Activated T-cell treated with anti-CD3 and anti-CD28 coated beads for 24 hours (primary cell): ENCODE data around the gene DLX3.
"Not testable (repeated sequence)": the region's sequence is repeated elsewhere in the genome, so short reads cannot be mapped to it uniquely, and the experiment has no call there.

Source experiments
- DNase-seq: peaks from one replicate; pipeline ENCODE4 v3.0.0-alpha.2; 2020; ENCODE audit warnings: low read depth

The DLX3 gene

DNA sequence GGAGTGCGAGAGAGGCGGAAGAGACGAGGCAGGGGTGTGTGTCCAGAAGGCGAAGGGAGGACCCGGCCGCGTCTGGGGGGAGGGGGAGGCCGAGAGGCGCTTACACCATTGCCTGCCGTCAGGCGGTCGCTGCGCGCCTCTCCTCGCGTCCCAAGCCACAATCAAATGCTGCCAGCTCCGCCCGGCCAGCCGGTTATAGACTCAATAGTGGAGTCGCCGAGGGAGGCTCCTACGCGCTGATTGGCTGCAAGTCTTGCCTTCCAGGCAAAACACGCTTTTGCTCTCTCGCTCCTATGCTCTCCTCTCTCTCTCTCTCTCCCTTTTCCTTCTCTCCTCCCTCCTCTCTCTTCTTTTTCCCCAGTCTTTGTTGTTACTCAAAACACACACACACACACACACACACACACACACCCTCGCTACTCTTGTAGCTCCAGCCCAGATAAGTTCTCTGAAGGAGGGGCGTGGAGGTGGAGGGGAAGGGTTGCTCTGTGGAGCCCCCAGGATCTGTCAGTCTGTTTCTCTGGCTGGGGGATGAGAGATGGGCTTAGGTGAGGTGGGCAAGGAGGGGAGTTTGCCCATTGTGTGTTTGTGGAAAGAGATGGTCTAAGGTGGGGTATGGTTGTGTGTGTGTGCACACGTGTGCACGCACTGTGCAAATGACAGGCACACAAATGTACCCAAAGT is at the start of gene DLX3:
DLX3 (minus strand) TSS at position 170 of the 684 bp plus-strand sequence. CDS start 226 bp downstream, outside the sequence.
- DNase-seq, result peak; percentile 13

DNA sequence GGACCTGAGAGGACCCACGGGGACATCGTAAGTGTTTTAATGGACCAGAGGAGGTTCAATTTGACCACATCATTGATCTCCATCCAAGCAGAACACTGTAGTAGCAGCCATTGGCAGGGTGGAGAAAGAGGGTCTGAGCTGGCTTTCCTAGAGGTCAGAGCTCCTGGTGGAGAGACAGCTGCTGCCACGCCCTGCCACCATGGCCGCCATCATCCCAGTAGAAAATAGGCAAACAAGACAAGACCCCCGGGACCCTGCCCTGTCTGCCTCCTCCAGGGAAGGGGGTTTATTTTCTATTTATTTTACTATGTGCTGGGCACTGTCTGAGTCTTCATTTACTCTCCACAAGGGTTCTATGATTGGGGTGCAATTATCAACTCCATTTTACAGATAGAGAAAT is 49.5 kb upstream of the DLX3 start:
- no peak for DNase-seq

DNA sequence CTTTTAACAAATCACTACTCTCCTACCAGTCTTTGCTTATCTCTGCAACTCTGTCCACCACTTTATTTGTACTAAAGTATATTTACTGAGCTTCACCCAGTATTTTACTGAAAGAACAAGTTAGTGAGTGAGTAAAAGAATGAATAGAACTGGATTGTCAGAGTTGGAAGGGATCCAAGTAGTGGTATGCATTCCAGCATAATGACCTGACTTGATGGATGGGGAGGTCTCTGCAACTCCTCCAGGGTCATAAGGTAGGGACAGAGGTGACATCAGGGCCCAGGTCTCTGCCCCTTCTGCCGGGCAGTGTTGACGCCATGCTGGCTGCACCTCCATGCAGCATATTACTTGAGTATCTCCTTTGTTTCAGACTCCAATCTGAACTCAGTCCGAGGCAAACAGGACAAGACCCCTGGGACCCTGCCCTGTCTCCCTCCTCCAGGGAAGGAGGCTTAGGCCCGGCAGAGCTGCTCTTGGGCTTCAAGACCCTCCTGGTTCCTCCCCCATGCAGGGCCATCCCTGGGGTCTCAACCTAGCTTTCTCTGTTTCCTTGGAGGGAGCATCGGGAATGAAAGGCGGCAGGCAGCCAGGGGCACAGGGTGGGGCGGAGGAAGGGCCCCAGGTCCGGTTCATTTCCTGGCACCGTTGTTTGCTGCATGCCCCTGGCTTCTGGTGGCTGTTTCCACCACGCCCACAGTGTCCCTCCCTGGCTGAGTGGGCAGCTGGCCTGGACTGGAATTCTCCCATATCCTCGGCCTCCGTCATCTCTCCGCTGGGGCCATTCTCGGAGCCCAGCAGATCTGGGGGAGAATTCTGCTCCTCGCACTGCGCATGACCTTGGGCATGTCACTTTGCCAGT is 48.5 kb upstream of the DLX3 start:
- no peak for DNase-seq

DNA sequence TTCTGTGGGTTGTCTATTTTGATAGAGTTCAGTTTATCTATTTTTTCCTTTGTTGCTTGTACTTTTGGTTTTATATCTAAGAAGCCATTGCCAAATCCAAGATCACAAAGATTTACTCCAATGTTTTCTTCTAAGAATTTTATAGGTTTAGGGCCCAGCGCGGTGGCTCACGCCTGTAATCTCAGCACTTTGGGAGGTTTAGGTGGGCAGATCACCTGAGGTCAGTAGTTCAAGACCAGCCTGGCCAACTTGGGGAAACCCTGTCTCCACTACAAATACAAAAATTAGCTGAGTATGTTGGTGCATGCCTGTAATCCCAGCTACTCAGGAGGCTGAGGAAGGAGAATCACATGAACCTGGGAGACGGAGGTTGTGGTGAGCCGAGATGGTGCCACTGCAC is 47.2 kb upstream of the DLX3 start:
- DNase-seq, result no peak

DNA sequence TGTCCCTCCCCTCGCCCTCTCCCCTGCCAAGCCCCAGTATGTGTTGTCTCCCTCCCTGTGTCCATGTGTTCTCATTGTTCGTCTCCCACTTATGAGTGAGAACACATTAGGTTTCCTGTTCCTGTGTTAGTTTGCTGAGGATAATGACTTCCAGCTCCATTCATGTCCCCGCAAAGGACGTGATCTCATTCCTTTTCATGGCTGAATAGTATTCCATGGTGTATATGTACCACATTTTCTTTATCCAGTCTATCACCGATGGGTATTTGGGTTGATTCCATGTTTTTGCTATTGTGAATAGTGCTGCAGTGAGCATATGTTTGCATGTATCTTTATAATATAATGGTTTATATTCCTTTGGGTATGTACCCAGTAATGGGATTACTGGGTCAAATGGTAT is 45.5 kb upstream of the DLX3 start:
- not testable (repeated sequence) for DNase-seq

DNA sequence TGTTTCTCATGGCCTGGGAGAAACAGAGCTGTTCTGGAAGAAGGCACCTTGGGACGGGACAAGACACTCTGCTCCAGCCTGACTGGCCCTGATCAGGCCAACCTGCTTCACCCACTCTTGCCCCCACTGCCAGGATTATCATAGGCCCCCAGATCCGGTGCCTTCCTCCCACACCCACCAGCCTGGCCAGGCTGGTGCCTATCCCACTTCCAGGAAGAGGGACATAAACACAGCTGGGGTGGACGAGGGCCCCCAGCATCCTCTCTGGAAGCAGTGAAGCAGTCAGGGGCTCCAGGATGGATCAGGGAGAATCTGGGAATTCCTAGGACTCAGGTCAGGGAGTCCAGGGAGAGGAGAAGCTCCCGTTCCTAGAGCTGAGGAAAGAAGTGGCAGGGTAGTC is 44.0 kb upstream of the DLX3 start:
- DNase-seq, result no peak

DNA sequence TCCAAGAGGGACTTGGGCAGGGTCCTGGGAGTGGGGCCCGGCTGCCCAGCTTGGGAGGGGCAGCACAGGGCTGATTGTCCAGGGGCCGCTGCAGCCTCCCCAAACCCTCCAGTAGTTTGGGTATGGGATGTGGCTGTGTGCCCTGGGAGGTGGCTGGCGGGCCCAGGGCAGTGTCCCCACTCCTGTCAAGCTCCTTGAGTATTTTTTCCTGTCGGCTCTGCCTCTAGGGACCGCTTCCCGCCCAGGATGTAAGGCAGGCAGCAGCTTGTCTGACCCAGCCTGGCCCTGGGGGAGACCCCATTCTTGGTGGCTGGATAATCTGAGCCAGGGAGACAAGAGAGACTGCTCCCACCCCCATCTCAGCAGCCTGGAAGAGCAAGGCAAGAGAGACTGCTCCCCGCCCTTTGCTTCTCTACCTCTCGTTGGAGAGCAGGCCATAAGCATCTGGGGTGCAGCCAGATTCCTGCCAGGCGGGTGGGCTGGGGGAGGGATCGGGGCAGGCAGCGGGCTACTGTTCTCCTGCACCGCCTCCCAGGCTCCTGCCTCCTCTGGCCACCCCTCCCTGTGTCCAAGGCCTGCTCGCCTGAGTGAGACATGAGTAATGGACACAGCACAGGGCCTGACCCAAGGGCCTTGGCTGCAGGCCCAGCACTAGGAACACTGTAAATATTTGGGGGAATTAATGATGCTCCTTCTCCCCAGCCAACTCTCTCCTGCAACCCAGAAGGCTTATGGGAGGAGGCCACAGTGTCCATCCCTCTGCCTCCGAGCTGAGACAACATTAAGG is 42.5 kb upstream of the DLX3 start:
- no peak for DNase-seq

DNA sequence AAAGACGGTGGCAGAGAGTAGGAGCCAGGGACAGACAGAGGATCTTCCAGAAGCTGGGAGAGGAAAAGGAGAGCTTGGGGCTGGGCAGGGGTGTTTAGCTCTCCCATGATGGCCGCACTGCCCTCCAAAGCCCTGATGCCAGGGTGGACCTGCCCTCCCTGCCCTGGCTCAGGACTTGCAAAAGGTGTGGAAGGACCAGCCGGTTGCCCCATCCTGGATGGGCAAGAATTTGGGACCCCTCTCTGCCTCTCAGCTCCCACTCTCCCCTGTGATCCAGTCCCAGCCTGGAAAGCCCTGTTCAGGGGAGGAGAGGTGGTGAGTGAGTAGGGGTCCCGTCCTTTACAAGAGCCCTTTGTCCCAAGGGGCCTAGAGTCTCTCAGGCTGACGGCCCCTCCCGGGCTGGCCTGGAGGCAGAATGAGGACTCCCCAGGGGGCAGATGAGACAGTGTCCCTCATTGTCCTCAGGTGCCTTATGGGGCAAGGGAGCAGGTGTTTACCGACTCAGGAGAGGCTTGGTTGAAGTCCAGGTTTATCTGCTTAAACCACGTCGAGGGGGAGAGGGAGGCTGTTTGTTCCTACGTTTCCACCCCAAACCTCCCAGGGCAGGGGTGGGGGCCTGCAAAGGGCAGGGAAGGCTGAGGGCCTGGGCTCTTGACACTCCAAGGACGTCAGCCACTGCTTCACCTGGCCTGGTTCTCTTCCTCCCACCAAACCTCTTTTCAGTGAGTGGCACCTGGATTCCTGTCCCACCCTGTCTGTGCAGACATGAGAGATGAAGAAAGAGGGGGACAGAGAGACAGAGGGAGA is 41.6 kb upstream of the DLX3 start:
- no peak for DNase-seq

DNA sequence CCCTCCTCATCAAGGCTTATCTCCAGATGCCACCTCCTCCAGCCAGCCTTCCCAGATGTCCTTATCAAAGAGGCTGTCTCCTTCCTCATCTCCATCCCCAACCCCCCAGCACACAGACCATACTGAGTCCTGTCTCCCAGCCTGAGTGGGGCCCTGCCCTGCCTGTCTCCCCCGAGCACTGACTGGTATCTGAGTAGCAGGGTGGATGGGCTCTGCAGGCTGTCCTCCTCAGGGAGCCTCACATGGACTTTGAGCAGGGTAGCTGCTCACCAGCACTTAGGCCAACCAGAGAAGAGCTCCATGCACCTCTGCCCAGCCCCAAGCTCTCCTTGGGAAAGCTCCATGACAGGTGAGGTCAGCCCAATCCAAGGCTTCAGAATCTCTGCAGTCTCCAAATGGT is 40.9 kb upstream of the DLX3 start:
- no peak for DNase-seq

DNA sequence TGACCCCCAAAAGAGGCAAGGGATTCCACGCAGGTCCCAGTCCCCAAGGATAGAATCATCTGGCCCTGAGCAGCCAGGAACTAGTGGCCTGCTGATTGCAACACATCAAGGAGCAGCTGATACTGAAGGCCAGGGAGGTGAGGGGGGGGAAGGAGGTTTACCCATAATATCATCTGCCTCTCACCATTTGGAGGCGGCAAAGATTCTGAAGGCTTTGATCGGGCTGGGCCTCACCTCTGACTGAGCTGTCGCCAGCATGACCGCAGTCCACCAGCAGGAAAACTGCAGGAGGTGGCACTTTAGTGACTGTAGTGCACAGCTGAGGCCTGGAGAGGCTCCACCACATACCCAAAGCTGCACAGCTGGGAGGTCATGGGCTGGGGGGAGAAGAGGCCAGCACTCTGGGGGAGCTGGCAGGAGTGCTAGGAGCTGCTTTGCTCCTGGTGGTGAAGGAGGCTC is 40.4 kb upstream of the DLX3 start:
- DNase-seq, result no peak

DNA sequence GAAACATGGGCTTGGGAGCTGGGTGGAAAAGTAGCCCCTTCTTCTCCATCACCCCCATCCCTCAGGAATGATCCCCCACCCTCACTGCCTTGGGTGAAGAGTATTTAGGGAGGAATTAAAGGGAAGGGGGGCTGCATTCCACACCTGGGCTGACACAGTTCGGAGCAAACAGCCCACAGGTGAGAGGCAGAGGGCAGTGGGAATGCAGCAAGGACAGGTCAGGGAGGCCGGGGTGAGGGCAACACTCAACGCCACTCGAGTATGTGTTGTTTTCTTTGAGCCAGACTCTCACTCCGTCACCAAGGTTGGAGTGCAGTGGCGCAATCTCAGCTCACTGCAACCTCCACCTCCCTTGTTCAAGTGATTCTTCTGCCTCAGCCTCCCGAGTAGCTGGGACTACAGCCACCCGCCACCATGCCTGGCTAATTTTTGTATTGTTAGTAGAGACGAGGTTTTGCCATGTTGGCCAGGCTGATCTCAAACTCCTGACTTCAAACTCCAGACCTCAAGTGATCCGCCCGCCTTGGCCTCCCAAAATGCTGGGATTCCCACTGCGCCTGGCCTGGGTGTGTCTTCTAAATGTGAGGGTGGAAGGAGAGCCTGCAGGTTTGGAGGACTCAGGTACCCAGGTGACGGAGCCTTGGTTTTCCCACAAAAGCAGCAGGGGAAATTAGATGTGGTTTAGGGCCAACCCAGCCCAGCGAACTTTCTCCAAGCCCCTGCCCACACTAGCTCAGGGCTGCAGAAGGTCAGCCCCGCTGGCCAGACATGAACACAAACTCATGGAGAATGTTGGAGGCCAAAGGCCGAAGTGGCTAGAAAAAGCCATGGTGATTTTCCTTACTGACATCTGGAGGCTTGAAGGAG is 39.7 kb upstream of the DLX3 start:
- no peak for DNase-seq

DNA sequence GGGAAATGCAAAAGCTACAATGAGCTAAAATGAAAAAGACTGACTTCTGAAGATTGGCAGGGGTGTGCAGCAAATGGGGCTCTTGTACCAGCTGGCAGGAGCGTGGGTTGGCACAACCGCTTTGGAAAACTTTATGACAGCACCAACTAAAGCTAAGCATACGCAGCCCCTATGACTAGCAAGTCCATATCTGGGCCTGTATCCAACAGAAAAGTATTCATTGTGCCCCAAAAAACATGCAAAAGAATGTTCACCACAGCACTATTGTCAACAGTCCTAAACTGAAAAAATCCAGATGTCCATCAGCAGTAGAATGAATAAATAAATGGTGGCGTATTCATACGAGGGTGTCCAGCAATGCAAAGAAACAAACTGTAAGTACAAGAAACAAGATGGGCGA is 38.3 kb upstream of the DLX3 start:
- DNase-seq, result no peak

DNA sequence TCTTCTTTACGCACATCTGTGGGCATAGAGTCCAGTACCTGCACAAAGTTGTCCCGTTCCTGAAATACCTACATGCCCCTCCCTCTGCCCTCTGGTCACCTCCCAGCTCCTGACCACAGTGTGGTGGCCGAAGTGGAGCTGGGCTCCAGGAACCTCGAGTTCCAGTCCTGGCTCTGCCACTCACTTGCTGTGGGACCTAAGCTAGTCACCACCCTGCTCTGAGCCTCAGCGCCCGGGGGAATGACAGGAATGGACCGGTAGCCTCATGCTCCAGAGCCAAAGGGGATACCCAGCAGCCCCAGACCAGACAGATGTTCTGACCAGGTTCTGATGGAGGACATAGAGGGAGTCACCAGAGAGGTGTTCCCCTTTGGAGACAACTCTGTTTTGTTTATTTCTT is 34.2 kb upstream of the DLX3 start:
- no peak for DNase-seq

DNA sequence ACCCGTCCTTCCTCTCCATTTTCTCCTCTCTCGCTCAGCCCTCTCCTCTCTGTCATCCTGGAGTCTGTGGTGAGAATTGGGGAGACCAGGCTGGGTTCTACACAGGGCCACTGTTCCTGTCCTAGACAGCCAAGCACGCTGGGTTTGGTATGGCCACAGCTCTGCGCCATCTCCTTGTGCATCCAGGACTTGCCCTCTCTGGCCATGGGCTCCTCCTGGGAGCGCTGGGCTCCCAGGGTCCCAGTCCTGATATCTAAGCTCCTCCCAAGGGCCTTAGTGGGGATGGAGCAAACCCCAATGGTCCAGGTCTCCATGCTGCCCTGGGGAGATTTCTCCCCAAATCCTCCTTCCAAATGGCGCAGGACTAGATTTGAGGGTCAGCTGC is 33.7 kb upstream of the DLX3 start:
- no peak for DNase-seq

DNA sequence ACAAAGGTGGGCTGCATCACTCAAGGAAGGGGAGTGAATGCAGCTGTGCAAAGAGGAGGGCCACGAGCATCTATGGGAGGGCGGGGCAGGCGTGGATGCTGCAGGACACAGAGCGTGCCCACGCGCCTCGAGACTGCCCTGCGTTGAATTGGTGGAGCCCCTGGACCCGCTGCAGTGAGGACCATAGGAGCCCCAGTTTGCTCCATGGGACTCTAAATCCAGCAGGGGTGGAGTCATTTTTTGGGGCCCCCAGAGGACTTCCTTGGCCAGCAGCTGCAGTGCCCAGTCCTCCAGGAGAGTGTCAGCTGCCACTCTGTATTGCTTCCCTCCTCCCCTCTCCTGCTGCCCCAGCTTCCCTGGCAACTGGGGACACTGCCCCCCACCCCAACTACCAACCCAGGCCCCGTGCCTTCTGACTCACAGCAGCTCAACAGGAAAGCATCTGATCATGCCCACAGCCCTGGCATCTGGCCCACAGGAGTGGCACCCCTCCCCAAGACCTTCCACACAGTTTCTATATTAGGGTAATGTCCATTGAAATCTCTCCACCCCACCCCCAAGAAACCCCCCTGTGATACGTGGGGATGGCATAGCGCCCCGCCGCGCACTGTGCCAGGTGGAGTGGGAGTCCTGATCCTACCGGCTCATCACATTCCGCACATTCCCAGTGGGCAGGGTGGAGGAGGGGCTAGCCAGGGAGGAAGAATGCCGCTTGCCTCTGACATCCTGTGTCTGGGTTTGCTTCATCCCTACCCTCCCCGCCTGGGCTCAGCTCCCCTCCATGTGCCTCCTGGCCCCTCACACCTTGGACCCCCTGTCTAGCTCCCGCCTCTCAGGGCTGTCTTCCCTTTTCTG is 33.1 kb upstream of the DLX3 start:
- DNase-seq, result no peak

DNA sequence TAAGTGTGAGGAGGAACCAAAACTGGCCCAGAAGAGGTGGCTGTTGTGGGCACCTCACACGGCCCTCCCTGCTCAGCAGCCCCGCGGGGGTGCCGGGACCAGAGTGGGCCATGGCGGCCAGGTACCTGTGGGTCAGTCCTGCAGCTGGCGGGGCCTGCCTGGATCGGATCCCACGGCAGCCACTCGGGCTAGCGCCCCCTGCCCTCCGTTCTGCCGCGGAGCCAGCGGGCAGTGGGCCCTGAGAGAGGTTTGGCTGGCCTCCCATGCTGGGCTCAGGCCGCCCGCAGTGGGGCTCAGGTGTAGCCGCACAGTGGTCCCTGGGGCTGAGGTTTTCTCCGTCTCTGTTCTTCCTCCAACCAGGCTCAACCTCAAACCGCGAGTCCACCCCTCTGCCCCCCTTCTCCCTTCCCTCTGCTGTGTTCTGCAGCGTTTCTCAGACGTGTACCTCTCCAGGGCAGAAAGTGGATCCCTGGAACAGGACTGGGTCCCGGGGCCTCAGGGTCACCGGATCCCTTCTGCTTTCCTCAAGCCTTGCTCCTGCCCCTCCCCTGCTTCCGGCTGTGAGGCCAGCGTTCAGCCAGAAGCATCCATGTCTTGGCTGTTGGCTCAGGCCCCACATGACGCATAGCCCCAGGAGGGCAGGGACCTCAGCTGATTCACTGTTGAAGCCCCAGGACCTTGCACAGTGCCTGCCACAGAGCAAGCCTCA is 32.3 kb upstream of the DLX3 start:
- DNase-seq, result no peak

DNA sequence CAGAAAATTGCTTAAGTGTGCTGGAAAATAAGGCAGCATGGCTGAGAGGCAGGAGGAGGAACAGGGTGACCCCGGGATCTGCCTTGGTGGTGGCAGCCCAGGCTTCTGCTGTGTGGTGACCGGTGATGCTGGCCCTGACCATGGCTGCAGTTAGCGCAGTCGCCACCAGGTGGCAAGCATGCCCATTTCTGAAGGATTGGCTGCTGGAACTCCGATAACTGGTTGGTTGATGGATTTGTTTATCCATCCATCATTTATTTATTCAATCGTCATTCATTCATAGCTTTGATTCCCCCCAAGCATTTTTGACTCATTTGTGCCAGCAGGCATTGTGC is 31.8 kb upstream of the DLX3 start:
- peak; percentile 66 for DNase-seq

DNA sequence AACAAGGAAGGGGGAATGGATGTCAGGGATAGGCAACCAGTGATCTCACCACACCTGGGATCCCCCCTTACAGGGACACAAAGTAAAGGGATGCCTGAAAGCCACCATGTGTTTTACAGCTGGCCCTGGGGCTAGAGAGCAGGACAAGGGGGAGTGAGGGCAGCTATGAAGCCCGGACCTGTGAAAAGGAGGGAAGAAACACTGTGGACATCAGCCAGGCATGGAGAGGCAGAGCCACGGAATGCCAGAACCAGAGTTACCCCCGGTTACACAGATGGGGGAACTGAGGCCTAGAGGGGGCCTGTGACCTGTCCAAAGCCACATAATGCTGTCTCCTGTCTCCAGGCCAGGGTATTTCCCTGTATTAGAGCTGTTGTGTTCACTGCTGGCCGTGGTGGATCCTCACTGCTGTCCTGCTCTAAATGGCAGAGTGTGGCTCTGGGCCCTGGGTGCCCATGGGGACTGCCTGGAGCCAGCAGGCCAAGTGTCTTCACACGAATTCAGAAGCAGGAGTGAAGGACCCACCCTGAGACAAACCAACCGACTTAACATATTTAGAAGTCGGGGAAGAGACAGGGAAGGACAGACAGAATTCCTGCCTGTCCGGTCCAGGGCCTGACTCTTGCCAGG is 31.1 kb upstream of the DLX3 start:
- no peak for DNase-seq

DNA sequence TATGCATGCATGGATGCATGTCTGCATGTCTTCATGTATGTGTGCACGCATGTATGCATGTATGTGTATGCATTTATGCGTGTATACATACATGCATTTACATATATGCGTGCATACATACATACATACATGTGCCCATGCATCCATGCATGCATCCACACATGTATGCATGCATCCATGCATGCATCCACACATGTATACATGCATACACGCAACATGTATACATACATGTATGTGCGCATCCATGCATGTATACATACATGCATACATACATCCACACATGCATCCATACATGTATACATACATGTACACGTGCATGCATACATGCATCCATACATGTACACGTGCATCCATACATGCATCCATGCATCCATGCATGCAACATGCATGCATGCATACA is 29.8 kb upstream of the DLX3 start:
- DNase-seq, result no peak
